Calu3 (cell line): ENCODE results near the gene PHF2. TPM values are rescaled to one million over a fixed set of nuclear protein-coding genes. Genes with fewer than 3 reads are reported as not detected.

ENCODE experiments used
- BruUV-seq: library from RNA; stranded (reverse); fragments of 400-500 nt; replicated peaks from 2 replicates; lab custom pipeline; 2021; lab: Mats Ljungman, UMichigan
- CTCF ChIA-PET: fragments of 300-600 bp; sonication (Branson Sonifier 250); formaldehyde crosslinking; loops from one replicate; lab custom pipeline; 2022; ENCODE audit warnings: antibody characterized with exemption; lab: Charles Lee
- DNase-seq: peaks from one replicate; pipeline ENCODE4 v3.0.0; 2022
- H3K27ac Mint-ChIP-seq: one replicate; pipeline ENCODE4 v1.8.0; 2022; ENCODE audit warnings: mixed read lengths; ENCODE audit not compliant: unreplicated experiment
- H3K27me3 Mint-ChIP-seq: one replicate; pipeline ENCODE4 v1.8.0; 2022; ENCODE audit warnings: mixed read lengths; ENCODE audit not compliant: unreplicated experiment
- H3K36me3 Mint-ChIP-seq: one replicate; pipeline ENCODE4 v1.8.0; 2022; ENCODE audit warnings: mild to moderate bottlenecking, moderate library complexity, mixed read lengths; ENCODE audit not compliant: insufficient read depth, unreplicated experiment
- H3K4me1 Mint-ChIP-seq: one replicate; pipeline ENCODE4 v1.8.0; 2022; ENCODE audit warnings: mild to moderate bottlenecking, low read depth, mixed read lengths; ENCODE audit not compliant: unreplicated experiment
- H3K4me3 Mint-ChIP-seq: one replicate; pipeline ENCODE4 v1.8.0; 2022; ENCODE audit warnings: mild to moderate bottlenecking, low read depth, moderate library complexity, mixed read lengths; ENCODE audit not compliant: unreplicated experiment
- H3K9me3 Mint-ChIP-seq: one replicate; pipeline ENCODE4 v1.8.0; 2022; ENCODE audit warnings: low read depth, mixed read lengths; ENCODE audit not compliant: unreplicated experiment
- intact Hi-C: fragments of 100-400 bp; cut with micrococcal nuclease; formaldehyde crosslinking; loops from one replicate; pipeline ENCODE4 v1.10.0; 2022; ENCODE audit not compliant: unreplicated experiment
- total RNA-seq: library from RNA; stranded (reverse); gene quantifications from 2 replicates; pipeline ENCODE4 v1.2.3, GENCODE V29; 2022
- TF ChIP-seq, protein P1 (sequence below): fragments of 200-600 bp; IDR thresholded peaks from one replicate; pipeline ENCODE4 v1.8.0; 2022; ENCODE audit warnings: antibody characterized with exemption; ENCODE audit not compliant: unreplicated experiment

The PHF2 gene
- total RNA-seq, 1 experiment from 2014 or later: 13.9 TPM

DNA sequence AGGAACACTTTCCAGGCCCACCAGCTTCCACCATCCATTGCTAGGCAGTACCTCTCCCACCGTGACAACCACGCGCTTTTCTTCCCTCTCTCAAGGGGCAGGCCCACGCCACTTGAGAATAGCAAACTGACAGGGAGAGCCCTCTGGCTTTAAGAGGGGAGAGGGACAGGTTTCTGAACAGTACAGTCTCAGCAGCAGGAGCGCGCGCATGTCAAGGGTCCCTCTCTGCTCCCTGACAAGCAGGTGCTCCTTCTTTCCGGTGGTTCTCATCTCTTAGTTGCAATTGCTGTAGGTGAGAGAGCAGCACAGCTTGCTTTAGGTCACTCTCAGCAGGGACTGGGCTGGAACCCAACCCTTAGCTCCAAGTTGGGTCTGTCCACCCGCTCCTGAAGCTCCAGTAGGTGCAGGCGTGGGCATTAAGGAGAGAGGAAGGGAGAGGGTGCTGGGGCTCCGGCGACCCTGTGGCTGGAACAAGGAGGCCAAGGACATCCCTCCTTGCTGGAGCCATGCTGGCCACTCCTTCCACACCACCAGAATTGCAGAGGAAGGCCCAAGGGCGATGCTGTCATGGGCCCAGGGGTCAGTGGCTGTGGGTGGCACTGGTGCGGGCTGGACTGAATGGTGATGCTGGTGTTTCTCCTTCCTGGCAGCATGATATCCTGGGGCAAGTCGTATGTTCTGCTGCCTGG is 9.0 kb upstream of the PHF2 start:
- Mint-ChIP-seq H3K4me3 (peak overlapping the region; percentile 67), H3K27me3 (no peaks in the 10 kb centered on the region), H3K4me1 (peaks cover 8% of the 10 kb centered on the region), H3K9me3 (no peaks in the 10 kb centered on the region), H3K27ac (no peak overlapping the region), H3K36me3 (peaks cover 25% of the 10 kb centered on the region)
- BruUV-seq: no TSS peak
- no peak for DNase-seq
- TF ChIP-seq, protein P1, sequence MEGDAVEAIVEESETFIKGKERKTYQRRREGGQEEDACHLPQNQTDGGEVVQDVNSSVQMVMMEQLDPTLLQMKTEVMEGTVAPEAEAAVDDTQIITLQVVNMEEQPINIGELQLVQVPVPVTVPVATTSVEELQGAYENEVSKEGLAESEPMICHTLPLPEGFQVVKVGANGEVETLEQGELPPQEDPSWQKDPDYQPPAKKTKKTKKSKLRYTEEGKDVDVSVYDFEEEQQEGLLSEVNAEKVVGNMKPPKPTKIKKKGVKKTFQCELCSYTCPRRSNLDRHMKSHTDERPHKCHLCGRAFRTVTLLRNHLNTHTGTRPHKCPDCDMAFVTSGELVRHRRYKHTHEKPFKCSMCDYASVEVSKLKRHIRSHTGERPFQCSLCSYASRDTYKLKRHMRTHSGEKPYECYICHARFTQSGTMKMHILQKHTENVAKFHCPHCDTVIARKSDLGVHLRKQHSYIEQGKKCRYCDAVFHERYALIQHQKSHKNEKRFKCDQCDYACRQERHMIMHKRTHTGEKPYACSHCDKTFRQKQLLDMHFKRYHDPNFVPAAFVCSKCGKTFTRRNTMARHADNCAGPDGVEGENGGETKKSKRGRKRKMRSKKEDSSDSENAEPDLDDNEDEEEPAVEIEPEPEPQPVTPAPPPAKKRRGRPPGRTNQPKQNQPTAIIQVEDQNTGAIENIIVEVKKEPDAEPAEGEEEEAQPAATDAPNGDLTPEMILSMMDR: no peak
- intact Hi-C loops: no loop called here
- CTCF ChIA-PET: interaction anchor here (0.6 to 0.9 kb wide), 2 partner anchors 91 to 1698 kb away, joined by 3 read pairs; no protein-coding TSS in a partner anchor

DNA sequence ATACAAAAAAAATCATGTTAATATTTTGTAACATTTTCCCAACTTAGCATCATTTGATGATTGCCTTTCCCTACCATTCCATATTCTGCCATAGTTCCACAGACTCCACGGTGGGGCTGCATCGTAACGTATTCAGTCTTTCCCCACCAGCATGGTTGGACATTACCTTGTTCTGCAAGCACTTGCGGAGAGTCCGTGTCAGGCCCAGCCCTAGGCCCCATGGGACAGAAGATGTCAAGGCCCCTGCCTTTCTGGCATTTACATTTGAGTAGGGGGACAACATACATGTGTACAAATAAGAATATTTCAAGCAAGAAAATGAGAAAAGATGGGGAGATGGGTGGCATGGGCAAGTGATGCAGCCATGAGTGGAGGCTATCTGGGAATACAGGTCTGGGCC is 8.2 kb upstream of the PHF2 start:
- intact Hi-C loops: no loop called here
- BruUV-seq: no TSS peak

DNA sequence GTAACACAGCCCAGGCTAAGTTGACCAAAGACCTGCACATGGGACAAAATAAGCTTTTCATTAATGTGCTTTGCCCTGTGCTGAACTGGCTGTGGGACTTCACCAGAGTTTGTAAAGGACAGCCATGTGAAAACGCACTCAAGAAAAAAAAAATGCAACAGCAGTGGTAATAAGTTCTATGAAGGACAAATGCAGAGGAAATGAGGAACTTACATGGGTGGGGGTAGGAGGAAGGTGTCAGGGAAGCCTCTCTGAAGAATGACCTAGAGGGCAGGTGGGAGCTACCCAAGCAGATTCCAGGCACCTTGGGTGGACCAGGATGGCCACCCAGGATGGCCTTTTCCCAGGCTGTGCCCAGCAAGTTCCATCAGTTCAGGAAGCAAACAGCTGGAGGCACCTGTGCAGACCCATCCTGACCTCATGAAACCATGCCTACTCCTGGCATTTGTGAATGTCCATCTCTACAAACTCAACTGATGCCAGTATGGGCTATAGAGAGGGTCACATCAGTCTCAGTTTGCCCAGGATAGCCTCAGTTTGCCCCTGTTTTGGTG is 6.7 kb upstream of the PHF2 start:
- no TSS peak for BruUV-seq
- Mint-ChIP-seq H3K9me3 (no peaks in the 10 kb centered on the region), H3K4me3 (no peak overlapping the region), H3K4me1 (peaks cover 8% of the 10 kb centered on the region), H3K27ac (no peak overlapping the region), H3K36me3 (peaks cover 21% of the 10 kb centered on the region), H3K27me3 (no peaks in the 10 kb centered on the region)
- TF ChIP-seq, protein P1: no peak
- intact Hi-C loops: no loop called here
- CTCF ChIA-PET: no interaction called here
- no peak for DNase-seq

More for the DNA sequence above, 8.2 kb upstream of the PHF2 start:
- Mint-ChIP-seq H3K4me1 (peaks cover 8% of the 10 kb centered on the region), H3K36me3 (peaks cover 21% of the 10 kb centered on the region), H3K4me3 (no peak overlapping the region), H3K9me3 (no peaks in the 10 kb centered on the region), H3K27me3 (no peaks in the 10 kb centered on the region), H3K27ac (no peak overlapping the region)
- DNase-seq: no peak
- TF ChIP-seq, protein P1: no peak
- CTCF ChIA-PET: no interaction called here

DNA sequence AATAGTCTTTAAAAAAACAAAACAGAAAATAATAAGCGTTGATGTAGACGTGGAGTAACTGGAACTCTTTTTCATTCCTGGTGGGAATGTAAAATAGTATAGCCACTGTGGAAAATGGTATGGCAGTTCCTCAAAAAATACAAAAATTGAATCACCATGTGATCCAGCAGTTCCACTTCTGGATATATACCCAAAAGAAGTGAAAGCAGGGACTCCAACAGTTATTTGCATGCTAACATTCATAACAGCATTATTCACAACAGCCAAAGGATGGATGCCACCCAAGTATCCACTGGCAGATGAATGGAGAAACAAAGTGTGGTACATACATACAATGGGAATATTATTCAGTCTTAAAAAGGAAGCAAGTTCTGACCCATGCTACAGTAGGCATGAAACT is 4.2 kb upstream of the PHF2 start:
- no peak for DNase-seq
- CTCF ChIA-PET: no interaction called here
- no peak overlapping the region for H3K27ac Mint-ChIP-seq
- H3K27me3 Mint-ChIP-seq: no peaks in the 10 kb centered on the region
- peaks cover 6% of the 10 kb centered on the region for H3K4me1 Mint-ChIP-seq
- no peak overlapping the region for H3K4me3 Mint-ChIP-seq
- TF ChIP-seq, protein P1: no peak
- intact Hi-C loops: no loop called here
- TSS peak; percentile 18 for BruUV-seq
- H3K9me3 Mint-ChIP-seq: no peaks in the 10 kb centered on the region
- peaks cover 17% of the 10 kb centered on the region for H3K36me3 Mint-ChIP-seq
